ENCODE data around the gene OR51B2.
"Not testable (repeated sequence)": the region's sequence is repeated elsewhere in the genome, so short reads cannot be mapped to it uniquely, and the experiment has no call there.

Gene OR51B2

GRCh38 chr11:5367448-5368074, 43.5 kb upstream of the OR51B2 start (continued):
- peak; percentile 60; the same call in 1 of the 2 replicates for TF ChIP-seq ZFP30 (CRISPR knock-in tag; IDR thresholded peaks at IDR 0.05)
- TF ChIP-seq TOX (CRISPR knock-in tag; IDR thresholded peaks at IDR 0.05; ENCODE audit: borderline replicate concordance) = 0 out of 2 replicates have a peak, but pooled peaks have one; percentile 28
- peak; percentile 96 for TF ChIP-seq OSR1 (CRISPR knock-in tag; IDR thresholded peaks at IDR 0.05)
- TF ChIP-seq ARNTL (CRISPR knock-in tag; IDR thresholded peaks at IDR 0.05; ENCODE audit: borderline replicate concordance, low read depth) = no peak
- peak; percentile 77 for TF ChIP-seq TSHZ2 (CRISPR knock-in tag; IDR thresholded peaks at IDR 0.05)
- TF ChIP-seq RARB (CRISPR knock-in tag; IDR thresholded peaks at IDR 0.05) = no peak
- peak; percentile 72; the same call in 1 of the 2 replicates for TF ChIP-seq ZNF565 (CRISPR knock-in tag; conservative IDR thresholded peaks at IDR 0.05; ENCODE audit: low read depth)
- peak; percentile 97 for TF ChIP-seq ISL1 (CRISPR knock-in tag; IDR thresholded peaks at IDR 0.05)
- no peak for TF ChIP-seq CSRNP3 (CRISPR knock-in tag; IDR thresholded peaks at IDR 0.05)
- TF ChIP-seq TCF4 (CRISPR knock-in tag; IDR thresholded peaks at IDR 0.05; ENCODE audit: borderline replicate concordance) = peak; percentile 65
- TF ChIP-seq ZNF70 (CRISPR knock-in tag; IDR thresholded peaks at IDR 0.05) = 0 out of 2 replicates have a peak, but pooled peaks have one; percentile 17

- TF ChIP-seq GLIS3 (CRISPR knock-in tag; IDR thresholded peaks at IDR 0.05) (no peak), ISL1 (CRISPR knock-in tag; IDR thresholded peaks at IDR 0.05) (no peak), PATZ1 (CRISPR knock-in tag; IDR thresholded peaks at IDR 0.05; ENCODE audit: borderline replicate concordance) (no peak), ZFP3 (CRISPR knock-in tag; IDR thresholded peaks at IDR 0.05) (no peak), ZFP30 (CRISPR knock-in tag; IDR thresholded peaks at IDR 0.05) (no peak), TOX (CRISPR knock-in tag; IDR thresholded peaks at IDR 0.05; ENCODE audit: borderline replicate concordance) (no peak), CSRNP3 (CRISPR knock-in tag; IDR thresholded peaks at IDR 0.05) (no peak), TSHZ2 (CRISPR knock-in tag; IDR thresholded peaks at IDR 0.05) (no peak), ZNF565 (CRISPR knock-in tag; conservative IDR thresholded peaks at IDR 0.05; ENCODE audit: low read depth) (no peak), TCF4 (CRISPR knock-in tag; IDR thresholded peaks at IDR 0.05; ENCODE audit: borderline replicate concordance) (no peak), POU6F1 (CRISPR knock-in tag; IDR thresholded peaks at IDR 0.05; ENCODE audit: borderline replicate concordance, low read depth) (no peak), ESRRG (CRISPR knock-in tag; IDR thresholded peaks at IDR 0.05) (no peak), CREB5 (CRISPR knock-in tag; IDR thresholded peaks at IDR 0.05; ENCODE audit: low read depth) (no peak), OSR1 (CRISPR knock-in tag; IDR thresholded peaks at IDR 0.05) (no peak), ARNTL (CRISPR knock-in tag; IDR thresholded peaks at IDR 0.05; ENCODE audit: borderline replicate concordance, low read depth) (no peak), RARB (CRISPR knock-in tag; IDR thresholded peaks at IDR 0.05) (no peak), ZNF70 (CRISPR knock-in tag; IDR thresholded peaks at IDR 0.05) (no peak), CSDC2 (CRISPR knock-in tag; IDR thresholded peaks at IDR 0.05) (no peak), ZNF8 (CRISPR knock-in tag; IDR thresholded peaks at IDR 0.05) (no peak)
- peak; percentile 33 for ATAC-seq
Observed at GRCh38 chr11:5366856-5367255, 42.8 kb upstream of the OR51B2 start.

GRCh38 chr11:5366365-5366764, 42.3 kb upstream of the OR51B2 start:
- not testable (repeated sequence) for ATAC-seq

Measured in SK-N-SH treated with all-trans-retinoic acid at 6 μM for 48 hours (cell line).